ENCODE measurements around the gene PNPLA8.
"Not testable (repeated sequence)": the region's sequence is repeated elsewhere in the genome, so short reads cannot be mapped to it uniquely, and the experiment has no call there.

PNPLA8 gene

GRCh38 chr7:108466322-108466721 is 59.6 kb downstream of the PNPLA8 start:
- H3K18ac ChIP-seq (ENCODE audit: low read depth in 1 of 2, low read length in 2 of 2); H3K4me2 ChIP-seq (ENCODE audit: low read length, poor library complexity, severe bottlenecking); H3K4me1 ChIP-seq (ENCODE audit: control insufficient read depth, insufficient read depth, low read depth, low read length); H3K36me3 ChIP-seq (ENCODE audit: control insufficient read depth in 1 of 2, insufficient read depth in 2 of 2, low read depth in 1 of 2, low read length in 2 of 2); H2BK12ac ChIP-seq (ENCODE audit: low read length in 2 of 2); H3K9ac ChIP-seq (ENCODE audit: low read length); H3K23ac ChIP-seq (ENCODE audit: low read length in 2 of 2); H2BK5ac ChIP-seq (ENCODE audit: low read depth, low read length, poor library complexity, severe bottlenecking); H3K9me3 ChIP-seq (ENCODE audit: control insufficient read depth, low read length); H2AK5ac ChIP-seq (ENCODE audit: low read length, severe bottlenecking); H3K27me3 ChIP-seq (ENCODE audit: control insufficient read depth in 1 of 2, insufficient read depth in 1 of 2, low read length in 2 of 2); DNase-seq; H3K4ac ChIP-seq (ENCODE audit: low read depth in 1 of 2, low read length in 2 of 2); H4K91ac ChIP-seq (ENCODE audit: low read length); H3K4me3 ChIP-seq (ENCODE audit: insufficient read depth in 1 of 2, low read depth in 1 of 2, low read length in 2 of 2); H3K27ac ChIP-seq (ENCODE audit: low read length, poor library complexity, severe bottlenecking); H2BK15ac ChIP-seq (ENCODE audit: low read depth, poor library complexity, severe bottlenecking); H3K79me1 ChIP-seq (replicated peaks; ENCODE audit: low read length, poor library complexity, severe bottlenecking); H4K8ac ChIP-seq (ENCODE audit: low read length); H3K14ac ChIP-seq (ENCODE audit: low read length in 2 of 2); H2BK120ac ChIP-seq (ENCODE audit: low read depth, low read length); H2AFZ ChIP-seq (ENCODE audit: low read depth, low read length): not testable (repeated sequence)
- WGBS = no CpG with 5 or more reads among the region's 2 CpGs

GRCh38 chr7:108464743-108465142 is 61.2 kb downstream of the PNPLA8 start:
- no peak for DNase-seq
- Histone ChIP-seq H3K18ac (ENCODE audit: low read depth in 1 of 2, low read length in 2 of 2) (no peak overlapping the region), H2BK5ac (ENCODE audit: low read depth, low read length, poor library complexity, severe bottlenecking) (no peak overlapping the region), H2AK5ac (ENCODE audit: low read length, severe bottlenecking) (no peak overlapping the region), H3K14ac (ENCODE audit: low read length in 2 of 2) (no peak overlapping the region), H2BK12ac (ENCODE audit: low read length in 2 of 2) (no peak overlapping the region), H2BK120ac (ENCODE audit: low read depth, low read length) (no peak overlapping the region), H3K79me1 (replicated peaks; ENCODE audit: low read length, poor library complexity, severe bottlenecking) (no peaks in the 10 kb centered on the region), H3K4me1 (ENCODE audit: control insufficient read depth, insufficient read depth, low read depth, low read length) (peaks cover 2% of the 10 kb centered on the region), H3K27me3 (ENCODE audit: control insufficient read depth in 1 of 2, insufficient read depth in 1 of 2, low read length in 2 of 2) (peaks cover 0 to 4% of the 10 kb centered on the region in 2 experiments), H2BK15ac (ENCODE audit: low read depth, poor library complexity, severe bottlenecking) (no peak overlapping the region), H3K4me3 (ENCODE audit: insufficient read depth in 1 of 2, low read depth in 1 of 2, low read length in 2 of 2) (no peak overlapping the region), H3K4me2 (ENCODE audit: low read length, poor library complexity, severe bottlenecking) (no peak overlapping the region), H3K27ac (ENCODE audit: low read length, poor library complexity, severe bottlenecking) (no peak overlapping the region), H3K23ac (ENCODE audit: low read length in 2 of 2) (no peak overlapping the region), H2AFZ (ENCODE audit: low read depth, low read length) (no peak overlapping the region), H3K9ac (ENCODE audit: low read length) (no peak overlapping the region), H4K91ac (ENCODE audit: low read length) (no peak overlapping the region), H3K9me3 (ENCODE audit: control insufficient read depth, low read length) (no peaks in the 10 kb centered on the region), H3K36me3 (ENCODE audit: control insufficient read depth in 1 of 2, insufficient read depth in 2 of 2, low read depth in 1 of 2, low read length in 2 of 2) (no peaks in the 10 kb centered on the region), H4K8ac (ENCODE audit: low read length) (no peak overlapping the region), H3K4ac (ENCODE audit: low read depth in 1 of 2, low read length in 2 of 2) (no peak overlapping the region)
- WGBS = no CpG with 5 or more reads among the region's 2 CpGs

- no peak overlapping the region for H2BK120ac ChIP-seq (ENCODE audit: low read depth, low read length)
- no peak overlapping the region for H2AK5ac ChIP-seq (ENCODE audit: low read length, severe bottlenecking)
- H3K79me1 ChIP-seq (replicated peaks; ENCODE audit: low read length, poor library complexity, severe bottlenecking) = no peaks in the 10 kb centered on the region
- no CpG with 5 or more reads among the region's 2 CpGs for WGBS
- no peak overlapping the region for H3K4ac ChIP-seq (ENCODE audit: low read depth in 1 of 2, low read length in 2 of 2)
- H2AFZ ChIP-seq (ENCODE audit: low read depth, low read length) = no peak overlapping the region
- no peak overlapping the region for H2BK15ac ChIP-seq (ENCODE audit: low read depth, poor library complexity, severe bottlenecking)
- H4K8ac ChIP-seq (ENCODE audit: low read length) = no peak overlapping the region
- DNase-seq = no peak
- peaks cover 2% of the 10 kb centered on the region for H3K4me1 ChIP-seq (ENCODE audit: control insufficient read depth, insufficient read depth, low read depth, low read length)
- H3K9me3 ChIP-seq (ENCODE audit: control insufficient read depth, low read length) = no peaks in the 10 kb centered on the region
- H3K18ac ChIP-seq (ENCODE audit: low read depth in 1 of 2, low read length in 2 of 2) = no peak overlapping the region
- H3K23ac ChIP-seq (ENCODE audit: low read length in 2 of 2) = no peak overlapping the region
- no peak overlapping the region for H3K27ac ChIP-seq (ENCODE audit: low read length, poor library complexity, severe bottlenecking)
- no peak overlapping the region for H2BK5ac ChIP-seq (ENCODE audit: low read depth, low read length, poor library complexity, severe bottlenecking)
- H3K36me3 ChIP-seq (ENCODE audit: control insufficient read depth in 1 of 2, insufficient read depth in 2 of 2, low read depth in 1 of 2, low read length in 2 of 2) = no peaks in the 10 kb centered on the region
- no peak overlapping the region for H3K14ac ChIP-seq (ENCODE audit: low read length in 2 of 2)
- no peak overlapping the region for H4K91ac ChIP-seq (ENCODE audit: low read length)
- no peak overlapping the region for H3K4me3 ChIP-seq (ENCODE audit: insufficient read depth in 1 of 2, low read depth in 1 of 2, low read length in 2 of 2)
- H2BK12ac ChIP-seq (ENCODE audit: low read length in 2 of 2) = no peak overlapping the region
- H3K9ac ChIP-seq (ENCODE audit: low read length) = no peak overlapping the region
- H3K4me2 ChIP-seq (ENCODE audit: low read length, poor library complexity, severe bottlenecking) = no peak overlapping the region
- H3K27me3 ChIP-seq (ENCODE audit: control insufficient read depth in 1 of 2, insufficient read depth in 1 of 2, low read length in 2 of 2) = peaks cover 1 to 13% of the 10 kb centered on the region in 2 experiments
Observed at GRCh38 chr7:108463613-108464012, 62.3 kb downstream of the PNPLA8 start.

- Histone ChIP-seq H3K4me2 (ENCODE audit: low read length, poor library complexity, severe bottlenecking) (no peak overlapping the region), H3K27me3 (ENCODE audit: control insufficient read depth in 1 of 2, insufficient read depth in 1 of 2, low read length in 2 of 2) (peaks cover 19 to 30% of the 10 kb centered on the region in 2 experiments), H4K8ac (ENCODE audit: low read length) (no peak overlapping the region), H2BK15ac (ENCODE audit: low read depth, poor library complexity, severe bottlenecking) (no peak overlapping the region), H3K23ac (ENCODE audit: low read length in 2 of 2) (no peak overlapping the region), H3K14ac (ENCODE audit: low read length in 2 of 2) (no peak overlapping the region), H2AK5ac (ENCODE audit: low read length, severe bottlenecking) (no peak overlapping the region), H3K9ac (ENCODE audit: low read length) (no peak overlapping the region), H4K91ac (ENCODE audit: low read length) (no peak overlapping the region), H3K18ac (ENCODE audit: low read depth in 1 of 2, low read length in 2 of 2) (no peak overlapping the region), H3K4ac (ENCODE audit: low read depth in 1 of 2, low read length in 2 of 2) (no peak overlapping the region), H2BK5ac (ENCODE audit: low read depth, low read length, poor library complexity, severe bottlenecking) (no peak overlapping the region), H3K4me3 (ENCODE audit: insufficient read depth in 1 of 2, low read depth in 1 of 2, low read length in 2 of 2) (no peak overlapping the region), H2BK120ac (ENCODE audit: low read depth, low read length) (no peak overlapping the region), H2BK12ac (ENCODE audit: low read length in 2 of 2) (no peak overlapping the region), H3K27ac (ENCODE audit: low read length, poor library complexity, severe bottlenecking) (no peak overlapping the region), H2AFZ (ENCODE audit: low read depth, low read length) (no peak overlapping the region), H3K79me1 (replicated peaks; ENCODE audit: low read length, poor library complexity, severe bottlenecking) (no peaks in the 10 kb centered on the region), H3K9me3 (ENCODE audit: control insufficient read depth, low read length) (no peaks in the 10 kb centered on the region), H3K4me1 (ENCODE audit: control insufficient read depth, insufficient read depth, low read depth, low read length) (peaks cover 2% of the 10 kb centered on the region), H3K36me3 (ENCODE audit: control insufficient read depth in 1 of 2, insufficient read depth in 2 of 2, low read depth in 1 of 2, low read length in 2 of 2) (no peaks in the 10 kb centered on the region)
- 80% methylated on average over 3 of the region's 3 CpGs for WGBS
- DNase-seq = no peak
Observed at GRCh38 chr7:108461840-108462239, 64.1 kb downstream of the PNPLA8 start.
